Endothelial cell of umbilical vein (primary cell): ENCODE results near the gene AP5Z1. TPM values are rescaled to one million over a fixed set of nuclear protein-coding genes. Genes with fewer than 3 reads are reported as not detected.

ENCODE experiments used
- BruUV-seq: library from RNA; stranded (reverse); fragments of 400-500 nt; replicated peaks from 2 replicates; lab custom pipeline; 2021; lab: Mats Ljungman, UMichigan
- CTCF ChIA-PET: fragments of 300-600, 350-600 bp; sonication (Branson Sonifier 250); formaldehyde crosslinking; loops from one replicate; lab custom pipeline; 2021; ENCODE audit warnings: antibody characterized with exemption, inconsistent platforms; lab: Charles Lee
- POLR2A ChIA-PET: fragments of 300-600, 350-600 bp; sonication (Branson Sonifier 250); formaldehyde crosslinking; loops from one replicate; lab custom pipeline; 2021; ENCODE audit warnings: antibody characterized with exemption, inconsistent platforms; lab: Charles Lee
- DNase-seq: peaks from one replicate; pipeline ENCODE4 v3.0.0-alpha.2; 2011; ENCODE audit warnings: low read depth, low spot score
- FAIRE-seq: peaks from 2 replicates; lab custom pipeline; 2011; peaks lifted over from hg19 to GRCh38; lab: Jason Lieb, UNC
- H2AFZ ChIP-seq: 2 replicates; pipeline ENCODE4 v1.6.0; 2012; ENCODE audit warnings: low read depth, low read length, control low read depth, inconsistent platforms
- H3K27ac ChIP-seq: 2 replicates; pipeline ENCODE4 v1.5.1; 2011; ENCODE audit warnings: low read depth, mild to moderate bottlenecking, control low read depth, low read length, moderate library complexity; ENCODE audit not compliant: insufficient read depth
- H3K27me3 ChIP-seq, 2 experiments: 2 replicates each; pipeline versions ENCODE4 v1.6.0 to v1.6.1; 2011; ENCODE audit warnings: low read length in 2 of 2, mixed read lengths in 1 of 2; ENCODE audit not compliant: control insufficient read depth in 2 of 2, insufficient read depth in 2 of 2
- H3K36me3 ChIP-seq, 2 experiments: 2 replicates in 1 of 2; 3 replicates in 1 of 2; pipeline ENCODE4 v1.5.1; 2011; ENCODE audit warnings: low read length in 2 of 2, mild to moderate bottlenecking in 1 of 2, moderate library complexity in 1 of 2; ENCODE audit not compliant: control insufficient read depth in 2 of 2, insufficient read depth in 2 of 2; ENCODE audit errors: extremely low read depth in 1 of 2
- H3K4me1 ChIP-seq: 3 replicates; pipeline ENCODE4 v1.5.1; 2011; ENCODE audit warnings: mild to moderate bottlenecking, low read length; ENCODE audit not compliant: control insufficient read depth, insufficient read depth; ENCODE audit errors: extremely low read depth
- H3K4me2 ChIP-seq: 2 replicates; pipeline ENCODE4 v1.6.1; 2011; ENCODE audit warnings: low read length, control low read depth, mixed read lengths; ENCODE audit not compliant: insufficient read depth
- H3K4me3 ChIP-seq, 3 experiments: fragments of 200-600 bp in 1 of 3; sonication (generic), shearing (Covaris generic) in 1 of 3; replicated peaks in 1 of 3; 2 replicates each; pipeline ENCODE4 v1.5.1; 2011 to 2016; ENCODE audit warnings: control low read depth in 3 of 3, low read length in 3 of 3, mild to moderate bottlenecking in 2 of 3, inconsistent platforms in 1 of 3, low read depth in 1 of 3, moderate library complexity in 1 of 3; ENCODE audit not compliant: insufficient read depth in 1 of 3
- H3K79me2 ChIP-seq: 2 replicates; pipeline ENCODE4 v1.6.0; 2012; ENCODE audit warnings: low read length, inconsistent platforms; ENCODE audit not compliant: control insufficient read depth, insufficient read depth
- H3K9ac ChIP-seq: replicated peaks from 2 replicates; pipeline ENCODE3; 2011; ENCODE audit warnings: low read length, control low read depth; ENCODE audit not compliant: insufficient read depth; ENCODE audit errors: extremely low read depth
- H3K9me1 ChIP-seq: replicated peaks from 3 replicates; pipeline ENCODE4 v1.6.0; 2011; ENCODE audit warnings: mild to moderate bottlenecking, low read length; ENCODE audit not compliant: control insufficient read depth, insufficient read depth; ENCODE audit errors: extremely low read depth
- H3K9me3 ChIP-seq: replicated peaks from 2 replicates; pipeline ENCODE4 v1.5.1; 2012; ENCODE audit warnings: low read length, inconsistent platforms; ENCODE audit not compliant: control insufficient read depth, insufficient read depth
- H4K20me1 ChIP-seq: replicated peaks from 2 replicates; pipeline ENCODE3; 2011; ENCODE audit warnings: mild to moderate bottlenecking, low read length; ENCODE audit not compliant: control insufficient read depth, insufficient read depth; ENCODE audit errors: extremely low read depth
- CTCF ChIP-seq, 2 donors: IDR thresholded peaks; 1 replicate in 1 of 2; 2 replicates in 1 of 2; pipeline ENCODE4 v1.5.1; 2011; ENCODE audit warnings: low read length in 2 of 2, mild to moderate bottlenecking in 2 of 2, moderate library complexity in 2 of 2, control low read depth in 1 of 2, inconsistent platforms in 1 of 2, low read depth in 1 of 2; ENCODE audit not compliant: insufficient read depth in 1 of 2; ENCODE audit errors: extremely low read depth in 1 of 2
- EZH2 ChIP-seq: IDR thresholded peaks from 2 replicates; pipeline ENCODE4 v1.6.1; 2012; ENCODE audit warnings: borderline replicate concordance, low read depth, mild to moderate bottlenecking, moderate library complexity, low read length, inconsistent platforms; ENCODE audit not compliant: severe bottlenecking
- FOS ChIP-seq: IDR thresholded peaks from 2 replicates; pipeline ENCODE4 v1.6.1; 2011; ENCODE audit warnings: mild to moderate bottlenecking, low read length, moderate library complexity, borderline replicate concordance; ENCODE audit not compliant: insufficient read depth
- GATA2 ChIP-seq: IDR thresholded peaks from 2 replicates; pipeline ENCODE4 v1.7.0; 2011; ENCODE audit warnings: low read depth, mild to moderate bottlenecking, moderate library complexity, mixed read lengths, low read length; ENCODE audit not compliant: insufficient read length, insufficient read depth
- JUN ChIP-seq: IDR thresholded peaks from 2 replicates; pipeline ENCODE4 v1.6.1; 2011; ENCODE audit warnings: borderline replicate concordance, low read depth; ENCODE audit not compliant: insufficient read length, insufficient read depth
- MAX ChIP-seq: IDR thresholded peaks from 2 replicates; pipeline ENCODE4 v1.6.1; 2011; ENCODE audit not compliant: insufficient read depth, insufficient read length
- MYC ChIP-seq: IDR thresholded peaks from one replicate; pipeline ENCODE4 v1.6.1; 2011; ENCODE audit warnings: mild to moderate bottlenecking, low read depth, low read length
- POLR2A ChIP-seq: IDR thresholded peaks from 2 replicates; pipeline ENCODE4 v1.6.1; 2012; ENCODE audit warnings: low read depth, mild to moderate bottlenecking, control low read depth, low read length
- POLR2AphosphoS5 ChIP-seq: IDR thresholded peaks from 2 replicates; pipeline ENCODE4 v1.6.1; 2012; ENCODE audit warnings: low read depth, mild to moderate bottlenecking, control low read depth, low read length, moderate library complexity; ENCODE audit not compliant: insufficient read depth
- dilution Hi-C: fragments of 300-500 bp; cut with MboI; formaldehyde crosslinking; loops from one replicate; pipeline ENCODE4 v1.15.0; 2019; ENCODE audit warnings: low sequenced_read_pairs; ENCODE audit not compliant: extremely low pct_ligation_motif_present
- intact Hi-C: fragments of 100-400 bp; cut with micrococcal nuclease; formaldehyde crosslinking; loops from one replicate; pipeline ENCODE4 v1.10.0; 2022
- polyA plus RNA-seq, 4 experiments: library from polyadenylated mRNA; depleted of rRNA in 3 of 4; stranded (reverse) in 3 of 4; unstranded in 1 of 4; fragments of >200 nt; gene quantifications; 2 replicates each; pipeline versions ENCODE4 v1.2.1 to v1.2.3, GENCODE V29; 2011 to 2012; ENCODE audit warnings: missing spikeins in 1 of 4
- total RNA-seq: library from RNA; stranded (reverse); gene quantifications from 2 replicates; pipeline ENCODE4 v1.2.3, GENCODE V29; 2021

AP5Z1 gene
- total and polyA plus RNA-seq, 2 donors (not counting 3 experiments of a cell fraction or from before 2014, with no cell fraction given), result 53.7 to 58.9 TPM

GRCh38 chr7:4783292-4783652 is 7.8 kb downstream of the AP5Z1 start:
- H3K27me3 ChIP-seq, result no peaks in the 10 kb centered on the region
- no peak overlapping the region for H3K4me3 ChIP-seq
- TF ChIP-seq POLR2A, result no peak
- no peak for TF ChIP-seq POLR2AphosphoS5
- no peak for TF ChIP-seq FOS
- no peak for TF ChIP-seq JUN
- no peak for TF ChIP-seq MAX
- no peak for TF ChIP-seq CTCF (IDR thresholded peaks at IDR 0.05; ENCODE audit: extremely low read depth in 1 of 2, insufficient read depth in 1 of 2, low read depth in 1 of 2, low read length in 2 of 2)
- no peak for TF ChIP-seq MYC
- no peak for TF ChIP-seq EZH2
- no peak for TF ChIP-seq GATA2
- BruUV-seq, result no TSS peak
- dilution Hi-C loops (no loop called here), intact Hi-C loops (no loop called here)
- H3K4me2 ChIP-seq, result no peak overlapping the region
- H3K9ac ChIP-seq, result no peak overlapping the region
- ChIA-PET CTCF (no interaction called here), POLR2A (no interaction called here)
- no peaks in the 10 kb centered on the region for H3K9me1 ChIP-seq
- H3K27ac ChIP-seq, result no peak overlapping the region
- H2AFZ ChIP-seq, result no peak overlapping the region
- no peaks in the 10 kb centered on the region for H3K9me3 ChIP-seq
- H3K36me3 ChIP-seq, result peaks cover 23 to 51% of the 10 kb centered on the region in 2 experiments
- H3K79me2 ChIP-seq, result peaks cover 9% of the 10 kb centered on the region
- no peaks in the 10 kb centered on the region for H4K20me1 ChIP-seq
- H3K4me1 ChIP-seq, result no peaks in the 10 kb centered on the region
- no peak for FAIRE-seq
- no peak for DNase-seq
